Endothelial cell of umbilical vein (primary cell): ENCODE data around the gene CPED1. TPM values are rescaled to one million over a fixed set of nuclear protein-coding genes. Genes with fewer than 3 reads are reported as not detected.

Experiments used
- BruUV-seq: library from RNA; stranded (reverse); fragments of 400-500 nt; replicated peaks from 2 replicates; lab custom pipeline; 2021; lab: Mats Ljungman, UMichigan
- CTCF ChIA-PET: fragments of 300-600, 350-600 bp; sonication (Branson Sonifier 250); formaldehyde crosslinking; loops from one replicate; lab custom pipeline; 2021; ENCODE audit warnings: antibody characterized with exemption, inconsistent platforms; lab: Charles Lee
- POLR2A ChIA-PET: fragments of 300-600, 350-600 bp; sonication (Branson Sonifier 250); formaldehyde crosslinking; loops from one replicate; lab custom pipeline; 2021; ENCODE audit warnings: antibody characterized with exemption, inconsistent platforms; lab: Charles Lee
- DNase-seq: peaks from one replicate; pipeline ENCODE4 v3.0.0-alpha.2; 2011; ENCODE audit warnings: low read depth, low spot score
- FAIRE-seq: peaks from 2 replicates; lab custom pipeline; 2011; peaks lifted over from hg19 to GRCh38; lab: Jason Lieb, UNC
- H2AFZ ChIP-seq: 2 replicates; pipeline ENCODE4 v1.6.0; 2012; ENCODE audit warnings: low read depth, low read length, control low read depth, inconsistent platforms
- H3K27ac ChIP-seq: 2 replicates; pipeline ENCODE4 v1.5.1; 2011; ENCODE audit warnings: low read depth, mild to moderate bottlenecking, control low read depth, low read length, moderate library complexity; ENCODE audit not compliant: insufficient read depth
- H3K27me3 ChIP-seq, 2 experiments: 2 replicates each; pipeline versions ENCODE4 v1.6.0 to v1.6.1; 2011; ENCODE audit warnings: low read length in 2 of 2, mixed read lengths in 1 of 2; ENCODE audit not compliant: control insufficient read depth in 2 of 2, insufficient read depth in 2 of 2
- H3K36me3 ChIP-seq, 2 experiments: 2 replicates in 1 of 2; 3 replicates in 1 of 2; pipeline ENCODE4 v1.5.1; 2011; ENCODE audit warnings: low read length in 2 of 2, mild to moderate bottlenecking in 1 of 2, moderate library complexity in 1 of 2; ENCODE audit not compliant: control insufficient read depth in 2 of 2, insufficient read depth in 2 of 2; ENCODE audit errors: extremely low read depth in 1 of 2
- H3K4me1 ChIP-seq: 3 replicates; pipeline ENCODE4 v1.5.1; 2011; ENCODE audit warnings: mild to moderate bottlenecking, low read length; ENCODE audit not compliant: control insufficient read depth, insufficient read depth; ENCODE audit errors: extremely low read depth
- H3K4me2 ChIP-seq: 2 replicates; pipeline ENCODE4 v1.6.1; 2011; ENCODE audit warnings: low read length, control low read depth, mixed read lengths; ENCODE audit not compliant: insufficient read depth
- H3K4me3 ChIP-seq, 3 experiments: fragments of 200-600 bp in 1 of 3; sonication (generic), shearing (Covaris generic) in 1 of 3; replicated peaks in 1 of 3; 2 replicates each; pipeline ENCODE4 v1.5.1; 2011 to 2016; ENCODE audit warnings: control low read depth in 3 of 3, low read length in 3 of 3, mild to moderate bottlenecking in 2 of 3, inconsistent platforms in 1 of 3, low read depth in 1 of 3, moderate library complexity in 1 of 3; ENCODE audit not compliant: insufficient read depth in 1 of 3
- H3K79me2 ChIP-seq: 2 replicates; pipeline ENCODE4 v1.6.0; 2012; ENCODE audit warnings: low read length, inconsistent platforms; ENCODE audit not compliant: control insufficient read depth, insufficient read depth
- H3K9ac ChIP-seq: replicated peaks from 2 replicates; pipeline ENCODE3; 2011; ENCODE audit warnings: low read length, control low read depth; ENCODE audit not compliant: insufficient read depth; ENCODE audit errors: extremely low read depth
- H3K9me1 ChIP-seq: replicated peaks from 3 replicates; pipeline ENCODE4 v1.6.0; 2011; ENCODE audit warnings: mild to moderate bottlenecking, low read length; ENCODE audit not compliant: control insufficient read depth, insufficient read depth; ENCODE audit errors: extremely low read depth
- H3K9me3 ChIP-seq: replicated peaks from 2 replicates; pipeline ENCODE4 v1.5.1; 2012; ENCODE audit warnings: low read length, inconsistent platforms; ENCODE audit not compliant: control insufficient read depth, insufficient read depth
- H4K20me1 ChIP-seq: replicated peaks from 2 replicates; pipeline ENCODE3; 2011; ENCODE audit warnings: mild to moderate bottlenecking, low read length; ENCODE audit not compliant: control insufficient read depth, insufficient read depth; ENCODE audit errors: extremely low read depth
- CTCF ChIP-seq, 2 donors: IDR thresholded peaks; 1 replicate in 1 of 2; 2 replicates in 1 of 2; pipeline ENCODE4 v1.5.1; 2011; ENCODE audit warnings: low read length in 2 of 2, mild to moderate bottlenecking in 2 of 2, moderate library complexity in 2 of 2, control low read depth in 1 of 2, inconsistent platforms in 1 of 2, low read depth in 1 of 2; ENCODE audit not compliant: insufficient read depth in 1 of 2; ENCODE audit errors: extremely low read depth in 1 of 2
- EZH2 ChIP-seq: IDR thresholded peaks from 2 replicates; pipeline ENCODE4 v1.6.1; 2012; ENCODE audit warnings: borderline replicate concordance, low read depth, mild to moderate bottlenecking, moderate library complexity, low read length, inconsistent platforms; ENCODE audit not compliant: severe bottlenecking
- FOS ChIP-seq: IDR thresholded peaks from 2 replicates; pipeline ENCODE4 v1.6.1; 2011; ENCODE audit warnings: mild to moderate bottlenecking, low read length, moderate library complexity, borderline replicate concordance; ENCODE audit not compliant: insufficient read depth
- GATA2 ChIP-seq: IDR thresholded peaks from 2 replicates; pipeline ENCODE4 v1.7.0; 2011; ENCODE audit warnings: low read depth, mild to moderate bottlenecking, moderate library complexity, mixed read lengths, low read length; ENCODE audit not compliant: insufficient read length, insufficient read depth
- JUN ChIP-seq: IDR thresholded peaks from 2 replicates; pipeline ENCODE4 v1.6.1; 2011; ENCODE audit warnings: borderline replicate concordance, low read depth; ENCODE audit not compliant: insufficient read length, insufficient read depth
- MYC ChIP-seq: IDR thresholded peaks from one replicate; pipeline ENCODE4 v1.6.1; 2011; ENCODE audit warnings: mild to moderate bottlenecking, low read depth, low read length
- POLR2A ChIP-seq: IDR thresholded peaks from 2 replicates; pipeline ENCODE4 v1.6.1; 2012; ENCODE audit warnings: low read depth, mild to moderate bottlenecking, control low read depth, low read length
- POLR2AphosphoS5 ChIP-seq: IDR thresholded peaks from 2 replicates; pipeline ENCODE4 v1.6.1; 2012; ENCODE audit warnings: low read depth, mild to moderate bottlenecking, control low read depth, low read length, moderate library complexity; ENCODE audit not compliant: insufficient read depth
- dilution Hi-C: fragments of 300-500 bp; cut with MboI; formaldehyde crosslinking; loops from one replicate; pipeline ENCODE4 v1.15.0; 2019; ENCODE audit warnings: low sequenced_read_pairs; ENCODE audit not compliant: extremely low pct_ligation_motif_present
- intact Hi-C: fragments of 100-400 bp; cut with micrococcal nuclease; formaldehyde crosslinking; loops from one replicate; pipeline ENCODE4 v1.10.0; 2022
- polyA plus RNA-seq, 4 experiments: library from polyadenylated mRNA; depleted of rRNA in 3 of 4; stranded (reverse) in 3 of 4; unstranded in 1 of 4; fragments of >200 nt; gene quantifications; 2 replicates each; pipeline versions ENCODE4 v1.2.1 to v1.2.3, GENCODE V29; 2011 to 2012; ENCODE audit warnings: missing spikeins in 1 of 4
- total RNA-seq: library from RNA; stranded (reverse); gene quantifications from 2 replicates; pipeline ENCODE4 v1.2.3, GENCODE V29; 2021
- TF ChIP-seq, protein P1 (sequence below): IDR thresholded peaks from 2 replicates; pipeline ENCODE4 v1.6.1; 2011; ENCODE audit not compliant: insufficient read depth, insufficient read length

Gene CPED1
- total and polyA plus RNA-seq, 2 donors (not counting 3 experiments of a cell fraction or from before 2014, with no cell fraction given) = 0.22 to 3.0 TPM

- Histone ChIP-seq H3K36me3 (no peaks in the 10 kb centered on the region), H3K9ac (no peak overlapping the region), H3K27me3 (no peaks in the 10 kb centered on the region), H3K9me1 (no peaks in the 10 kb centered on the region), H3K79me2 (no peaks in the 10 kb centered on the region), H3K4me2 (no peak overlapping the region), H3K27ac (no peak overlapping the region), H3K4me3 (no peak overlapping the region), H2AFZ (no peak overlapping the region), H3K9me3 (no peaks in the 10 kb centered on the region), H4K20me1 (no peaks in the 10 kb centered on the region), H3K4me1 (peaks cover 11% of the 10 kb centered on the region)
- intact Hi-C loops (no loop called here), dilution Hi-C loops (no loop called here)
- FAIRE-seq (no peak), DNase-seq (no peak)
- TF ChIP-seq GATA2 (no peak), EZH2 (no peak), POLR2A (no peak), FOS (no peak)
- POLR2A ChIA-PET = interaction anchor here (0.7 kb wide), 1 partner anchor 163 kb away, joined by 4 read pairs; no protein-coding TSS in a partner anchor
- CTCF ChIA-PET = interaction anchor here (0.6 to 1.5 kb wide), 4 partner anchors 13 to 43 kb away, joined by 3 to 5 read pairs (median 3); partner anchors contain the start of gene CPED1
- no TSS peak for BruUV-seq
Measured at GRCh38 chr7:121026577-121027111, 38.1 kb downstream of the CPED1 start.

- dilution Hi-C loops = no loop called here
- peaks cover 9% of the 10 kb centered on the region for H3K4me1 ChIP-seq
Measured at GRCh38 chr7:121027761-121028669, 39.5 kb downstream of the CPED1 start.

More at GRCh38 chr7:121027761-121028669, 39.5 kb downstream of the CPED1 start:
- no peaks in the 10 kb centered on the region for H3K27me3 ChIP-seq
- no peaks in the 10 kb centered on the region for H3K36me3 ChIP-seq
- no peaks in the 10 kb centered on the region for H4K20me1 ChIP-seq
- no TSS peak for BruUV-seq
- no peak overlapping the region for H2AFZ ChIP-seq
- H3K4me3 ChIP-seq = no peak overlapping the region
- TF ChIP-seq GATA2 (no peak), JUN (no peak), POLR2A (no peak), MYC (no peak), FOS (no peak), POLR2AphosphoS5 (no peak), EZH2 (no peak), CTCF (IDR thresholded peaks at IDR 0.05; ENCODE audit: extremely low read depth in 1 of 2, insufficient read depth in 1 of 2, low read depth in 1 of 2, low read length in 2 of 2) (no peak)
- TF ChIP-seq, protein P1, sequence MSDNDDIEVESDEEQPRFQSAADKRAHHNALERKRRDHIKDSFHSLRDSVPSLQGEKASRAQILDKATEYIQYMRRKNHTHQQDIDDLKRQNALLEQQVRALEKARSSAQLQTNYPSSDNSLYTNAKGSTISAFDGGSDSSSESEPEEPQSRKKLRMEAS = no peak
- no peaks in the 10 kb centered on the region for H3K9me3 ChIP-seq
- H3K79me2 ChIP-seq = no peaks in the 10 kb centered on the region
- H3K9ac ChIP-seq = no peak overlapping the region
- no peak overlapping the region for H3K27ac ChIP-seq
- no peak overlapping the region for H3K4me2 ChIP-seq
- intact Hi-C loops = no loop called here
- FAIRE-seq = no peak
- no peak for DNase-seq
- no peaks in the 10 kb centered on the region for H3K9me1 ChIP-seq
- ChIA-PET POLR2A (interaction anchor here (0.7 kb wide), 1 partner anchor 30 kb away, joined by 3 read pairs; no protein-coding TSS in a partner anchor), CTCF (interaction anchor here (0.8 to 1.5 kb wide), 5 partner anchors 11 to 235 kb away, joined by 3 to 5 read pairs (median 3); partner anchors contain the start of gene CPED1)
